K562 (cell line): Measurements from ENCODE around the gene SMG6. TPM values are rescaled to one million over a fixed set of nuclear protein-coding genes. Genes with fewer than 3 reads are reported as not detected.

Experiments used
- CTCFL ChIP-seq: IDR thresholded peaks from 2 replicates; pipeline ENCODE4 v1.6.1; 2011; ENCODE audit warnings: borderline replicate concordance, low read depth, mild to moderate bottlenecking, moderate library complexity, low read length; ENCODE audit not compliant: insufficient read depth, poor library complexity, severe bottlenecking
- E2F8 ChIP-seq: fragments of 450-650 bp; IDR thresholded peaks from 2 replicates; pipeline ENCODE4 v1.7.1; 2018; ENCODE audit warnings: mild to moderate bottlenecking, low read depth; ENCODE audit not compliant: partially characterized antibody
- MTA2 ChIP-seq: fragments of 450-650 bp; IDR thresholded peaks from 2 replicates; pipeline ENCODE4 v1.6.1; 2016; ENCODE audit warnings: low read depth
- MTA3 ChIP-seq: fragments of 450-650 bp; formaldehyde crosslinking; IDR thresholded peaks from 2 replicates; pipeline ENCODE4 v1.6.1; 2017; ENCODE audit warnings: mild to moderate bottlenecking, borderline replicate concordance
- NFYB ChIP-seq: IDR thresholded peaks from 2 replicates; pipeline ENCODE4 v1.6.1; 2011; ENCODE audit warnings: mild to moderate bottlenecking, moderate library complexity; ENCODE audit not compliant: insufficient read length; ENCODE audit errors: extremely low read depth
- NR2C1 ChIP-seq, 2 experiments: fragments of 450-650 bp; IDR thresholded peaks; 2 replicates each; pipeline ENCODE4 v1.6.1; 2017; ENCODE audit warnings: mild to moderate bottlenecking in 2 of 2, antibody characterized with exemption in 1 of 2, inconsistent platforms in 1 of 2, missing compliant biosample characterization in 1 of 2, missing genetic modification characterization in 1 of 2
- NR2C2 ChIP-seq, 2 experiments: fragments of 200-800 bp in 1 of 2; sonication (Bioruptor generic) in 1 of 2; sonication (generic) in 1 of 2; formaldehyde crosslinking in 1 of 2; IDR thresholded peaks; 2 replicates each; pipeline versions ENCODE4 v1.6.1 to v1.8.0; 2016 to 2022; ENCODE audit warnings: mild to moderate bottlenecking in 1 of 2, missing compliant biosample characterization in 1 of 2, missing genetic modification characterization in 1 of 2, missing genetic modification reagents in 1 of 2
- NR2F6 ChIP-seq: fragments of 450-650 bp; formaldehyde crosslinking; IDR thresholded peaks from 2 replicates; pipeline ENCODE4 v1.4.0; 2020; ENCODE audit warnings: mild to moderate bottlenecking
- PHF20 ChIP-seq: fragments of 450-650 bp; IDR thresholded peaks from 2 replicates; pipeline ENCODE4 v1.6.1; 2018; ENCODE audit not compliant: partially characterized antibody
- PRMT5 ChIP-seq: sonication (generic); formaldehyde crosslinking; IDR thresholded peaks from 2 replicates; pipeline ENCODE4 v1.5.0; 2020; ENCODE audit warnings: missing genetic modification reagents
- RAD21 ChIP-seq, 2 experiments: fragments of 250-450 bp in 1 of 2; fragments of 450-650 bp in 1 of 2; sonication (Bioruptor Pico) in 1 of 2; formaldehyde crosslinking in 1 of 2; IDR thresholded peaks in 1 of 2; conservative IDR thresholded peaks in 1 of 2; 2 replicates each; pipeline versions ENCODE4 v1.4.0 to v1.8.0; 2020 to 2022; ENCODE audit warnings: mild to moderate bottlenecking in 2 of 2, moderate library complexity in 1 of 2
- RBM39 ChIP-seq: fragments of 200-400 bp; formaldehyde crosslinking; optimal IDR thresholded peaks from 2 replicates; pipeline ENCODE3; 2018; ENCODE audit warnings: low read depth, low read length
- SREBF1 ChIP-seq: fragments of 150-350 bp; IDR thresholded peaks from 2 replicates; pipeline ENCODE4 v1.6.1; 2014; ENCODE audit warnings: antibody characterized with exemption, low read depth, low read length, borderline replicate concordance
- TAF15 ChIP-seq: fragments of 200-400 bp; formaldehyde crosslinking; IDR thresholded peaks from 2 replicates; pipeline ENCODE4 v1.6.1; 2017; ENCODE audit warnings: mild to moderate bottlenecking, low read depth, low read length, moderate library complexity
- ZNF212 ChIP-seq: fragments of 450-650 bp; formaldehyde crosslinking; IDR thresholded peaks from 2 replicates; pipeline ENCODE4 v1.4.0; 2020; ENCODE audit warnings: mild to moderate bottlenecking
- ZNF24 ChIP-seq: fragments of 450-650 bp; IDR thresholded peaks from 2 replicates; pipeline ENCODE4 v1.6.1; 2016
- ZNF253 ChIP-seq: fragments of 250-450 bp; sonication (Bioruptor Pico); conservative IDR thresholded peaks from 2 replicates; pipeline ENCODE4 v1.6.1; 2021; ENCODE audit warnings: mild to moderate bottlenecking
- ZNF507 ChIP-seq: conservative IDR thresholded peaks from 2 replicates; pipeline ENCODE4 v1.6.1; 2017; ENCODE audit warnings: missing genetic modification characterization, missing compliant biosample characterization
- polyA plus RNA-seq, 8 experiments: library from polyadenylated mRNA; depleted of rRNA in 4 of 8; stranded (reverse) in 5 of 8; unstranded in 3 of 8; fragments of >200 nt; fragmentation: Nextera tagmentation in 2 of 8; fragmentation: Illumina TruSeq in 1 of 8; extraction: Ambion mirVana in 2 of 8; extraction: Trizol in 1 of 8; gene quantifications; 2 replicates each; pipeline versions ENCODE4 v1.2.1 to v1.2.3, GENCODE V29; 2011 to 2014; ENCODE audit warnings: inconsistent platforms in 1 of 8, missing spikeins in 1 of 8
- total RNA-seq, 7 experiments: library from RNA; depleted of rRNA in 6 of 7; stranded (reverse); fragments of >200 nt in 6 of 7; fragmentation: Illumina TruSeq in 2 of 7; extraction: Trizol in 2 of 7; gene quantifications; 2 replicates each; pipeline versions ENCODE4 v1.2.1 to v1.2.3, GENCODE V29; 2011 to 2021; ENCODE audit warnings: low replicate concordance in 1 of 7
- TF ChIP-seq, protein P1 (sequence below): sonication (generic); formaldehyde crosslinking; IDR thresholded peaks from 2 replicates; pipeline ENCODE4 v1.8.0; 2022; ENCODE audit warnings: mild to moderate bottlenecking, missing genetic modification reagents
- TF ChIP-seq, protein P2 (sequence below): IDR thresholded peaks from 3 replicates; pipeline ENCODE4 v1.6.1; 2011; ENCODE audit warnings: borderline replicate concordance, mild to moderate bottlenecking; ENCODE audit not compliant: insufficient read length, insufficient read depth

Gene SMG6
- total and polyA plus RNA-seq, 9 of the 15 experiments (the other 6 are each of a cell fraction or from before 2014, with no cell fraction given): 0.44 to 13.9 (median 6.0) TPM

DNA sequence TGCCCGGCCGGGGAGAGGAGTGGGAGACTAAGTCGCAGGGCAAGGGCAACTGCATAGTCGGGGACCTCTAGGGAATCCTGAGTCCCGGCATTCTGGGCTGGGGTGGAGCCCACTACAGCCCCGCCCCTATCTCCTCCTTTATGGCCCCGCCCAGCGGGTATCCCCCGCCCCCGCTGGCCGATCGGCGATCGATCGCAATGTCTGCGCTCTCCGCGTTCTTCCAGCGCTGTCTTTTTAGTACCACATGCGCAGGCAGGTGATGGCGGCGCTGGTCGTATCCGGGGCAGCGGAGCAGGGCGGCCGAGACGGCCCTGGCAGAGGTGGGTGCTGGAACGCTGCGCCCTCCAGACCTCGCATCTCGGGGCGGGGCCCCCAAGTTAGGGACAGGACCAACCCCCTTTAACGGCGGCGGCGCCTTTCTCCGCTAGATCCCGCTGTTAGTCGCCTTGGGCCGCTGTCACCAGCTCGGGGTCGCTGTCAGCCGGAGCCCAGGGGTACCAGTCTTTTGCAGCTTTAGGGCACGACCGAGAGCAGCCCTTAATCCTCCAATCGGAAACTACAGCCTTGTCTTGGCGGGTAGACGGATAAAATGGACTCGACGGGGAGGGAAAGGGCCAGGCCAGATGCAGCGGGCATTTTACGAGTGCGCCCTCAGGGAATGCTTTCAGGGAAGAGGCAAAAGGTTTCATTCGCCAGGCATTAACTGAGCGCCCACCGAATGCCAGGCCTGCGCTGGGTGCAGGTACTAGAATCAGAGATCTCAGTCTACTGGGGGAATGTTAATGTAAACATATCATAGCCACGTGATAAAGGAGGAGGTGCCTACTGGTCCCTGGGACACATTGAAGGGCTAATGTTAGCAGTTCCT is 273.4 kb downstream of the SMG6 start, which contains the start of gene DPH1 (continued):
- no peak for TF ChIP-seq CTCFL
- no peak for TF ChIP-seq E2F8
- no peak for TF ChIP-seq NR2C2 (CRISPR knock-in tag; IDR thresholded peaks at IDR 0.05)
- TF ChIP-seq NR2C2 (tag; IDR thresholded peaks at IDR 0.05): peak; percentile 41; the same call in 1 of the 2 replicates
- no peak for TF ChIP-seq ZNF24
- TF ChIP-seq NR2C1 (IDR thresholded peaks at IDR 0.05): no peak
- no peak for TF ChIP-seq NR2C1 (tag; IDR thresholded peaks at IDR 0.05)
- TF ChIP-seq, protein P1, sequence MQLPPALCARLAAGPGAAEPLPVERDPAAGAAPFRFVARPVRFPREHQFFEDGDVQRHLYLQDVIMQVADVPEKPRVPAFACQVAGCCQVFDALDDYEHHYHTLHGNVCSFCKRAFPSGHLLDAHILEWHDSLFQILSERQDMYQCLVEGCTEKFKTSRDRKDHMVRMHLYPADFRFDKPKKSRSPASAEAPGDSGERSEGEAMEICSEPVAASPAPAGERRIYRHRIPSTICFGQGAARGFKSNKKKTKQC (CRISPR knock-in tag): no peak
- TF ChIP-seq ZNF212 (CRISPR knock-in tag): no peak
- TF ChIP-seq NFYB: no peak
- TF ChIP-seq SREBF1: no peak
- no peak for TF ChIP-seq NR2F6
- peak; percentile 52 for TF ChIP-seq PHF20
- peak; percentile 39; the same call in 1 of the 2 replicates for TF ChIP-seq MTA3
- no peak for TF ChIP-seq RBM39
- no peak for TF ChIP-seq TAF15
- no peak for TF ChIP-seq ZNF507 (tag)
- TF ChIP-seq RAD21 (CRISPR knock-in tag; conservative IDR thresholded peaks at IDR 0.05 in 1 of 2, IDR thresholded peaks at IDR 0.05 in 1 of 2): no peak
- no peak for TF ChIP-seq PRMT5
- TF ChIP-seq, protein P2, sequence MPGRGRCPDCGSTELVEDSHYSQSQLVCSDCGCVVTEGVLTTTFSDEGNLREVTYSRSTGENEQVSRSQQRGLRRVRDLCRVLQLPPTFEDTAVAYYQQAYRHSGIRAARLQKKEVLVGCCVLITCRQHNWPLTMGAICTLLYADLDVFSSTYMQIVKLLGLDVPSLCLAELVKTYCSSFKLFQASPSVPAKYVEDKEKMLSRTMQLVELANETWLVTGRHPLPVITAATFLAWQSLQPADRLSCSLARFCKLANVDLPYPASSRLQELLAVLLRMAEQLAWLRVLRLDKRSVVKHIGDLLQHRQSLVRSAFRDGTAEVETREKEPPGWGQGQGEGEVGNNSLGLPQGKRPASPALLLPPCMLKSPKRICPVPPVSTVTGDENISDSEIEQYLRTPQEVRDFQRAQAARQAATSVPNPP: no peak
- no peak for TF ChIP-seq MTA2
- no peak for TF ChIP-seq ZNF253 (CRISPR knock-in tag)
